Right lobe of liver (tissue), 6 donors: ENCODE results near the gene GFER. TPM values are rescaled to one million over a fixed set of nuclear protein-coding genes. Genes with fewer than 3 reads are reported as not detected.
"Not testable (repeated sequence)": the region's sequence is repeated elsewhere in the genome, so short reads cannot be mapped to it uniquely, and the experiment has no call there.

ENCODE experiments used
- ATAC-seq, 4 donors: fragments of 200-7000 bp; cut with Tn5 transposase; one replicate each; pipeline ENCODE4 v1.9.1; 2020; ENCODE audit warnings: mild to moderate bottlenecking in 4 of 4, moderate library complexity in 4 of 4
- DNase-seq, 3 donors: peaks; one replicate each; pipeline ENCODE4 v3.0.0-alpha.2; 2020
- H3K27ac ChIP-seq, 3 donors: fragments of 200-600 bp; one replicate each; pipeline ENCODE4 v1.8.0; 2022
- H3K27me3 ChIP-seq, 2 donors: fragments of 200-600 bp; one replicate each; pipeline ENCODE4 v1.8.0; 2022
- H3K36me3 ChIP-seq, 4 donors: fragments of 200-600 bp; sonication (generic) in 1 of 4; one replicate each; pipeline versions ENCODE4 v1.5.1 to v1.8.0; 2017 to 2022; ENCODE audit warnings: control low read depth in 1 of 4
- H3K4me1 ChIP-seq, 4 donors: fragments of 200-600 bp; sonication (generic) in 1 of 4; one replicate each; pipeline versions ENCODE4 v1.5.1 to v1.8.0; 2017 to 2022; ENCODE audit warnings: control low read depth in 1 of 4
- H3K4me3 ChIP-seq, 3 donors: fragments of 200-600 bp; one replicate each; pipeline ENCODE4 v1.8.0; 2022
- H3K9me3 ChIP-seq, 4 donors: fragments of 200-600 bp; sonication (generic) in 1 of 4; one replicate each; pipeline versions ENCODE4 v1.5.1 to v1.8.0; 2017 to 2022; ENCODE audit warnings: control low read depth in 1 of 4
- CTCF ChIP-seq, 4 donors: fragments of 200-600 bp in 3 of 4; fragments of 450-650 bp in 1 of 4; IDR thresholded peaks; one replicate each; pipeline versions ENCODE4 v1.5.1 to v1.8.0; 2016 to 2022; ENCODE audit warnings: antibody characterized with exemption in 4 of 4, mild to moderate bottlenecking in 2 of 4
- POLR2A ChIP-seq: fragments of 450-650 bp; IDR thresholded peaks from one replicate; pipeline ENCODE4 v1.6.1; 2017; ENCODE audit warnings: antibody characterized with exemption, mild to moderate bottlenecking
- WGBS: methylation state at CpG from one replicate; pipeline ENCODE4 v1.1.6; 2018; ENCODE audit warnings: low coverage, low lambda C conversion rate; ENCODE audit not compliant: insufficient coverage; ENCODE audit errors: missing lambda C conversion rate; 5-methylcytosine and 5-hydroxymethylcytosine counted together
- intact Hi-C, 2 donors: fragments of 100-400 bp; cut with DNase I; formaldehyde crosslinking; loops; one replicate each; pipeline versions ENCODE4 v1.11.2 to v1.14.1; 2022
- total RNA-seq, 6 experiments: library from RNA; depleted of rRNA in 2 of 6; stranded (reverse); fragments of >200 nt in 2 of 6; fragmentation: NEBNext Ultra II Directional in 3 of 6; extraction: Animal tissue kit (Norgen Biotek cat#: 25700) in 3 of 6; gene quantifications; one replicate each; pipeline versions ENCODE4 v1.1.0 to v1.2.4, GENCODE V29; 2016 to 2023
- donor health status: DM: no; HTN: yes; CAD: no.
- donor health status: DM: no; HTN: no; CAD: no.
- donor health status: DM: no; HTN: no; CAD: no.
- donor health status: DM: no; HTN: yes; CAD: no.
- donor health status: DM: no; HTN: yes; CAD: no.

The GFER gene
- total RNA-seq, 6 experiments from 2014 or later, result 16.1 to 18.6 (median 18.0) TPM

GRCh38 chr16:1950559-1950958, 33.4 kb upstream of the GFER start:
- no peak overlapping the region for H3K27ac ChIP-seq
- no peak overlapping the region for H3K4me3 ChIP-seq
- TF ChIP-seq POLR2A, result no peak
- TF ChIP-seq CTCF (IDR thresholded peaks at IDR 0.05), result no peak
- DNase-seq (no peak), ATAC-seq (no peak)
- H3K36me3 ChIP-seq, result no peaks in the 10 kb centered on the region
- H3K4me1 ChIP-seq, result no peaks in the 10 kb centered on the region
- H3K9me3 ChIP-seq, result no peaks in the 10 kb centered on the region
- intact Hi-C loops, result no loop called here
- no peaks in the 10 kb centered on the region for H3K27me3 ChIP-seq
- 80% methylated on average over 2 of the region's 19 CpGs for WGBS

GRCh38 chr16:1953734-1954133, 30.3 kb upstream of the GFER start:
- Histone ChIP-seq H3K9me3 (no peaks in the 10 kb centered on the region), H3K27ac (no peak overlapping the region), H3K27me3 (no peaks in the 10 kb centered on the region), H3K4me3 (no peak overlapping the region), H3K36me3 (no peaks in the 10 kb centered on the region), H3K4me1 (peaks cover 0 to 2% (median under 1%) of the 10 kb centered on the region in 4 donors)
- no peak for TF ChIP-seq CTCF (IDR thresholded peaks at IDR 0.05)
- no peak for TF ChIP-seq POLR2A
- ATAC-seq (no peak), DNase-seq (peak in 1 of 3 donors; percentile 54)
- 100% methylated on average over 1 of the region's 22 CpGs for WGBS
- intact Hi-C loops, result no loop called here

- H3K27ac ChIP-seq, DNase-seq, ATAC-seq, H3K27me3 ChIP-seq, H3K4me3 ChIP-seq, intact Hi-C loops, H3K9me3 ChIP-seq: not testable (repeated sequence)
- peaks cover 0 to 16% (median 4%) of the 10 kb centered on the region in 4 donors for H3K36me3 ChIP-seq
- H3K4me1 ChIP-seq, result peaks cover 0 to 11% (median 2%) of the 10 kb centered on the region in 4 donors
- 92% methylated on average over 12 of the region's 22 CpGs for WGBS
Measured at GRCh38 chr16:1957434-1958142, 26.4 kb upstream of the GFER start.

GRCh38 chr16:1958143-1958491, 25.9 kb upstream of the GFER start:
- Histone ChIP-seq H3K4me1 (peaks cover 0 to 11% (median 2%) of the 10 kb centered on the region in 4 donors), H3K36me3 (peaks cover 0 to 21% (median 4%) of the 10 kb centered on the region in 4 donors)
- H3K27me3 ChIP-seq, H3K4me3 ChIP-seq, intact Hi-C loops, ATAC-seq, H3K27ac ChIP-seq, H3K9me3 ChIP-seq: not testable (repeated sequence)
- peak in 2 of 3 donors; percentile 33 to 51 for DNase-seq
- 94% methylated on average over 5 of the region's 30 CpGs for WGBS

GRCh38 chr16:1958715-1959268, 25.2 kb upstream of the GFER start:
- Histone ChIP-seq H3K4me1 (peaks cover 0 to 17% (median 2%) of the 10 kb centered on the region in 4 donors), H3K36me3 (peaks cover 0 to 28% (median 4%) of the 10 kb centered on the region in 4 donors), H3K4me3 (peak overlapping the region in 2 of 3 donors; percentile 77 to 99), H3K27me3 (no peaks in the 10 kb centered on the region), H3K9me3 (no peaks in the 10 kb centered on the region), H3K27ac (no peak overlapping the region)
- DNase-seq (peak in 2 of 3 donors; percentile 51 to 68), ATAC-seq (peak in 3 of 4 donors; percentile 2 to 21 (median 2))
- intact Hi-C loops, result no loop called here
- TF ChIP-seq CTCF (IDR thresholded peaks at IDR 0.05), result no peak
- no peak for TF ChIP-seq POLR2A
- 8% methylated on average over 5 of the region's 14 CpGs for WGBS
